ENCODE data around the gene MYO3B. TPM values are rescaled to one million over a fixed set of nuclear protein-coding genes. Genes with fewer than 3 reads are reported as not detected.
"Not testable (repeated sequence)": the region's sequence is repeated elsewhere in the genome, so short reads cannot be mapped to it uniquely, and the experiment has no call there.

Gene MYO3B
- total RNA-seq, 1 experiment from 2014 or later: not detected

DNA sequence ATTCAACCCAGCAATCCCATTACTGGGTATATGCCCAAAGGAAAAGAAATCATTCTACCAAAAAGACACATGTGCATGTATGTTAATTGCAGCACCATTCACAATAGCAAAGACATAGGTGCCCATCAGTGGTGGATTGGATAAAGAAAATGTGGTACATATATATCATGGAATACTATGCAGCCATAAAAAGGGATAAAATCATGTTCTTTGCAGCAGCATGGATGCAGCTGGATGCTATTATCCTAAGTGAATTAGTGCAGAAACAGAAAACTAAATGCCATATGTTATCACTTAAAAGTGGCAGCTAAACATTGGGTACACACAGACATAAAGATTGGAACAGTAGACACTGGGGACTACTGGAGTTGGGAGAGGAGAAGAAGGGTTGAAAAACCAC lies 82.2 kb downstream of the MYO3B start:
- no peak overlapping the region for H3K4me3 ChIP-seq
- H3K9me3 ChIP-seq: 0 out of 2 replicates have a peak, but pooled peaks cover 3% of the 10 kb centered on the region
- DNase-seq: no peak
- peaks cover 2% of the 10 kb centered on the region; the same call in 1 of the 2 replicates for H3K27me3 ChIP-seq
- H3K36me3 ChIP-seq: no peaks in the 10 kb centered on the region

DNA sequence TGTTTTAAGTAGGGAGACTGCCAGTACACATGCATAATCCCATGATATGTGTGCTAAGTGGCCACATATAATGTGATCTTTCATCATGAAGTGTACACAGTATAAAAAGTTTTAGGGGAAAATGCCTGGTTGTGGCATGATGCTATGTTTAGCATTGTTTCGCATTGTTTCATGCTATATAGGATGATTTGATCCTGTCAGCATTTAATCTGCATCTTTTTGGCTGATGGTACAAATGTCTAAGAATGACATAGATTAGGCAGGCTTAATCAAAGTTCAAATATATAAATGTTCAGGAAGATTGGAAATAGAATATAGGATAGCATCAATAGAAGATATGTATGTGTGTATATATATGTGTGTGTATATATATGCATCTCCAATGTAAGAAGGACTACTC lies 83.6 kb downstream of the MYO3B start:
- Histone ChIP-seq H3K36me3 (no peaks in the 10 kb centered on the region), H3K4me3 (no peak overlapping the region), H3K9me3 (no peaks in the 10 kb centered on the region), H3K27me3 (peaks cover 2% of the 10 kb centered on the region; the same call in 1 of the 2 replicates)
- no peak for DNase-seq

DNA sequence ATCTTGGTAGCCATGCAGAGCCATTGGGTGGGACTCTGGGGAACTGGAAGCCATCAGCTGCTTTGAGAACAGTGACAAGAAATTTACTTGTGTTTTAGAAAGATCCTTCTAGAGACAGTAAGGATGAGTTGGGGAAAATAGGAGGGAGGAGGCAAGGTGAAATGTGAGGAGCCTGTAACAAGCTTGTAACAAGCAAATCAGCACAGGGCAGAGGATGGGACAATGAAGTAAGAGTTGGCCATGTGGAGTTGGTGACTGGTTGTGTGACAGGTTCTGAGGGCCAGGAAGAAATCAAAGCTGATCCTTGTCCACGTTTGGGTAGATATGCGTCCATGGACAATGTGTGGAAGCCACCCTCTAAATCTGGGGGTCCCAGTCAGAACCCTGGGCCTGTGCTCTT lies 84.4 kb downstream of the MYO3B start:
- H3K27me3 ChIP-seq: peaks cover 2% of the 10 kb centered on the region; the same call in 1 of the 2 replicates
- no peak for DNase-seq
- H3K4me3 ChIP-seq: no peak overlapping the region
- H3K36me3 ChIP-seq: no peaks in the 10 kb centered on the region
- no peaks in the 10 kb centered on the region for H3K9me3 ChIP-seq

DNA sequence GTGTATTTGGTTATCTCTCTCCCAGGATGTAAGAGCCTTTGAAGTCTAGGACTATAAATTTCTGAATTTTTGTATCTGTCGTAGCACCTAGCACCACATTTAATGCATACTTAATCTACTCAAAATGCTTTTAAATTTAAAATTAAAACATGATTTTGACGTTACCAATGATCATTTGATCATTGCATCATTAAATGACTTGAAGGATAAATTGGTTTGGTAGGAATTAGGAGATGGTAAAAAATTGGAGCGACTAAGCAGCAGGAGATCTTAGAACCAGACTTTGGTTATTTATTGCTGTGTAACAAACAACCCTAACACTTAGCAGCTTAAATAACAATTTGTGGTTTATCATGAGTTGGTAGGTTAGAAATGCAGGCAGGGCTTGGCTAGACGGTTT lies 84.9 kb downstream of the MYO3B start:
- Histone ChIP-seq H3K36me3 (no peaks in the 10 kb centered on the region), H3K9me3 (no peaks in the 10 kb centered on the region), H3K27me3 (no peaks in the 10 kb centered on the region), H3K4me3 (no peak overlapping the region)
- no peak for DNase-seq

DNA sequence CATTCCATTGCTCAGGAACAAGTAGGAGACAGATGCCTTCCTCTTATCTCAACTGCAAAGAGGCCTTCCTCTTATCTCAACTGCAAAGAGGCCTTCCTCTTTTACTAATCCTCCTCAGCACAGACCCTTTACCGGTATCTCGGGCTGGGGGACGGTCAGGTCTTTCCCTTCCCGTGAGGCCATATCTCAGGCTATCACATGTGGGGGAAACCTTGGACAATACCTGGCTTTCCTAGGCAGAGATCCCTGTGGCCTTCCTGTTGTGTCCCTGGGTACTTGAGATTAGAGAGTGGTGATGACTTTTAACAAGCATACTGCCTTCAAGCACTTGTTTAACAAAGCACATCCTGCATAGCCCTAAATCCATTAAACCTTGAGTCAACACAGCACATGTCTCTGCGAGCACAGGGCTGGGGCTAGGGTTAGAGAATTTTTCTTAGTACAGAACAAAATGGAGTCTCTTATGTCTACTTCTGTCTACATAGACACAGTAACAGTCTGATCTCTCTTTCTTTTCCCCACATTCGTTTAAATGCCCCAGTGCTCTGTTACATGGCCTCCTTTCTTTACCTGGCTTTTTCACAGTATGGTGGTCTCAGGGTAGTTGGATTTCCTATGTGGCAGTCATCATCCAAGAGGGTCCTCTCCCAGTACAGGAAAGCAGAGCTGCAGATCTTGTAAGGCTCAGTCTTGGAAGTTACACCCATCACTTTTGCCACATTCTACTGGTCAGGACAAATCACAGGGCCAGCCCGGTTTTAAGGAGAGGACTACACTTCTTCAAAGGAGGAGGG lies 86.0 kb downstream of the MYO3B start:
- not testable (repeated sequence) for H3K36me3 ChIP-seq, H3K27me3 ChIP-seq, H3K4me3 ChIP-seq, DNase-seq, H3K9me3 ChIP-seq

DNA sequence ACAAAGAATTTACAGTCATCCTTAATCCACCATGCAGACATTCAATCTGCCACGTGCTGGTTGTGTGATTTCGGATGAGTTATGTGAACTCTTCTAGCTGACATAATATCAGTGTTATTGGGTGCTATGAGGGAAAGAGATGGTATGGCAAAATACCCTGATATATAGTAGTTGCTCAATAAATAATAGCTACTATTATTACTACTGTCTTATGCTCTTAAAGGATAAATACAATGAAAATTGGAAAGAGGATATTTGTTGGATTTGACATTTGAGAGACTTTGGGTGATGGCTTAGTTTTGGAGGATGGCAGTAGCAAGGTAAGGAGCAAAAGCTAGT lies 86.5 kb downstream of the MYO3B start:
- Histone ChIP-seq H3K36me3 (no peaks in the 10 kb centered on the region), H3K4me3 (no peak overlapping the region), H3K9me3 (no peaks in the 10 kb centered on the region), H3K27me3 (no peaks in the 10 kb centered on the region; the same call in 1 of the 2 replicates)
- DNase-seq: no peak

DNA sequence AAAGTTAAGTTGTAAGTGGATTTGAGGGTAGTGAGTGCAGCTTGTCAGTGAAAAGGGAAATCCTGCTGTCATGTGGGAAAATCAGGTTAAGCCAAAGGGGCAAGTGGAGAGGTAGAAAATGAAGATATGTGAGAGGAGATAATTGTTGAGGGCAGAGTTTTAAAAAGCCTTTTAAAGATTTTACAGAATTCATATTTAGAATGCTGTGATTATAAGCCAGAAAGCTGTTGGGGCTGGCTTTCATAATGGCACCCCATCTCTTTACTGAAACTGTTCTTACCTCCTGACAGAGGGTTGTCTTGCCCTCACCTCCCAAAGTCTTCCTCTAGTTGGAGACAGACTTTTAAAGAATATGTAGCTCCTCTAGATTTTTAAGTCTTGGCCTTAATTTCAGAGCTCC lies 86.9 kb downstream of the MYO3B start:
- Histone ChIP-seq H3K36me3 (no peaks in the 10 kb centered on the region), H3K4me3 (no peak overlapping the region), H3K27me3 (no peaks in the 10 kb centered on the region; the same call in 1 of the 2 replicates), H3K9me3 (no peaks in the 10 kb centered on the region)
- no peak for DNase-seq

DNA sequence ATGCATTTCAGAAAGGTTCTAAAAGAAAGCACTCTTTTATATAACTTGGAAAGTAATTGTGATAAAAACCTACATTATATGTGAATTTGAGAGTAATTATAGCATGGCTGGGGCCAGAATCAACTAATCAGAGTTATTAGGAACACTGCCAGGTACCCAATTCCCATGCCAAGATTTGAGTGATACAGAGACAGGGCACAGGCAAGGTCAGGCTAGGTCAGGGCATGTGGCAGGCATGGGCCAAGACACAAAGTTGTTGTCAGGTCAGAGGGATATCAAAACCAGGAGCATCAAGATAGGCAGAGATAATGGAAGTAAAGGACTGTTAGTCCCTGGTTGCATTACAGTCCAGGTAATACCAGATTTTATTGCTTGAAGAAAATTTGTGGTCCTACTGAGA lies 87.4 kb downstream of the MYO3B start:
- H3K4me3 ChIP-seq: no peak overlapping the region
- H3K9me3 ChIP-seq: no peaks in the 10 kb centered on the region
- no peak for DNase-seq
- H3K27me3 ChIP-seq: no peaks in the 10 kb centered on the region; the same call in 1 of the 2 replicates
- H3K36me3 ChIP-seq: no peaks in the 10 kb centered on the region

DNA sequence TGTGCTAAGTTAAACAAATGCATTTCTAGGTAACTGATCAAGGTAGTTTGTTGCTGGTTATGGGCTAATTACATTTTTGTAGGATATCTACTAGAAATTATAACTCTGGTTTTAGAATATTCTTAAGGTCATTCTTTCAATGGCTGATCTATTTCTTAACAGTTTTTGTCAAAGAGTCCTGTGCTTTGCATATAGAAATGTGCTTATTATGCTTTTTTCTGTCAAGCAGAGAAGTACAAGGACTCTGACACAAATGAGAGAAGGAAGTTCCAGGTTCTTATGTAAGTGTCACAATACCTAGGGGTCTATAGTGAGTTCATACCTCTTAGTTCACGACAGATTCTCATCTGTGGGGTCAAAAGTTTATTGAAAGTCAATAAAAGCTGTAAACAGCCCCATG lies 88.4 kb downstream of the MYO3B start:
- no peak for DNase-seq
- Histone ChIP-seq H3K4me3 (no peak overlapping the region), H3K27me3 (no peaks in the 10 kb centered on the region; the same call in 1 of the 2 replicates), H3K9me3 (no peaks in the 10 kb centered on the region), H3K36me3 (no peaks in the 10 kb centered on the region)

DNA sequence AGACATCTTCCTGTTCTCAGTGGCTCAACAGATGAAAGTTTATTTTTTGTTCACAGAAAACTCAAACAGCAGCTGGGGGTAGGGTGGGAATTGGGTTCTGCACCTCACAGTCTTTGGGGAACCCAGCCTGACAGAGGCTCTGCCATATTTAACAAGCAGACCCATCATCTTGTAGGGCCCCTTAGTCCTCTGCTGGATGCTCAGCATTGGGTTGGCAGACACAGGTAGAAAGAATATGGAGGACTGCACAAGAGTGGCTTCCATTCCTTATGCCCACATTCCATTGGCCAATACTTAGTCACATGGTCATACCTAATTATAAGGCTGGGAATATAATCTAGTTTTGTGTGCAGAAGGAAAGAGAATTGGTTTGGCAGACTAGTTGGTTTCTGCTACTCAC lies 89.1 kb downstream of the MYO3B start:
- Histone ChIP-seq H3K4me3 (no peak overlapping the region), H3K36me3 (no peaks in the 10 kb centered on the region), H3K9me3 (no peaks in the 10 kb centered on the region), H3K27me3 (no peaks in the 10 kb centered on the region; the same call in 1 of the 2 replicates)
- DNase-seq: no peak

DNA sequence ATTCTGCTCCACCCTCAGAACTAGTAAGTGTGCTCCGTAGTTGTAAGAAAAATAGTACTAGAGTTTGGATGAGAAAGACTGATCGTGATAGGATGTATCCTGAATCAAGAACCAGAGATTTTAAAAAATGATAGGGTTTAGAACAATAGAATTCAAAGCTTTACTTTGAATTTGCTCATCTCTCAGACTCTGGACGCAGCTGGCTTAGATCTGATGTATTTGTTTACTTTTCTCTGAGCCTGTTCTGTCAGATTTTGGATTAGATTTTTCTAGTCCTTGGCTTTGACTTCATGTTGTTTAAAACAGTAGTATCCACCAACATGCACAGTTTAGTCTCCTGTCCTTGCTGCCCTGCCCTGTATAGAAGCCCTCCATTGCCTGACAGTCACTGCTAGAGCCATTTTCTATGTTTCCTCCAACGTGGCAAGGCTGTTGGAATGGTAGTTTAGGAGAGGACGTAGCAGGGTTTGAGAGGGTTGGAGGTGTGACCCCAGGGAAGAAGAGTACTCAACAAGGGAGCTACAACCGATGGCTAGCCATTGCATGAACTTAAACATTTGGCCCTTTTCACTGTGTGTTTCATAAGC lies 92.4 kb downstream of the MYO3B start:
- no peaks in the 10 kb centered on the region for H3K9me3 ChIP-seq
- H3K27me3 ChIP-seq: peaks cover 7% of the 10 kb centered on the region
- H3K4me3 ChIP-seq: no peak overlapping the region
- no peaks in the 10 kb centered on the region for H3K36me3 ChIP-seq
- no peak for DNase-seq

DNA sequence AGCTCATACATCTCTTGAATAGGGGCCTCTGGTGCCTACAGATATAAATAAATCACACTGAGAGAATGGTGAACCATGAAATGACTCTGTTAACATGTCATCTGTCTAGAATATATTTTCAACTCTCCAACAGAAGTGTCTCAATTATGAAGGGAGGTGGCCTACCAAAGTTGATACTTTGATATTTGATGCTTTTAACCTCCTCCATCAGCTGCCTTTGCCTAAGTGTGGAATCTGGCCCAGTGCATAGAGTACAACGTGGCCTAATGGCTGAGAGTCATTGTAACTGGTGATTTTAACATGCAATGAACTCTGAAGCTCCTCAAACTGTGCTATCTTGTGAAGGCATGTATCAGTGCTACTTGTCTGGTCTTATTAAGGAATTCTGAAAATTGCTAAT lies 93.4 kb downstream of the MYO3B start:
- Histone ChIP-seq H3K9me3 (no peaks in the 10 kb centered on the region), H3K4me3 (no peak overlapping the region), H3K27me3 (peaks cover 8% of the 10 kb centered on the region), H3K36me3 (no peaks in the 10 kb centered on the region)
- DNase-seq: no peak

DNA sequence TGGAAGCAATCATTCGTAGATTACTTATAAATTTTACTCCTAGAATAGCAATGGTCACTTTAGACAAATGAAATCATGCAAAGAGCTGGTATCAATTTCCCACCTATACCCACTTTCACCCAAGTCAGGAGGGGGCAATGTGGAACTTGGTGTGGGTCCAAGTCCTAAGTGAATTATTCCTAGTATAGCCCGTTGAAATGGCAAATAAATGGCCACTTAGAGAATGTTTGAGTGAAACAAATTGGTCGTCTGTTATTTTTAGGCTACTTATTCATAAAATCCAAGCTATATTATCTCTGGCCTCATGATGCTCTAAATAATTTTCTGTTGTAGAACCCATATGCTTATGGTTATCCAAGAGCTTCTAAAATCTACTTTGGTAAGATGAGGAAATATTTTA lies 98.1 kb downstream of the MYO3B start:
- DNase-seq: no peak
- Histone ChIP-seq H3K27me3 (peaks cover 19% of the 10 kb centered on the region), H3K9me3 (no peaks in the 10 kb centered on the region), H3K36me3 (no peaks in the 10 kb centered on the region), H3K4me3 (no peak overlapping the region)

DNA sequence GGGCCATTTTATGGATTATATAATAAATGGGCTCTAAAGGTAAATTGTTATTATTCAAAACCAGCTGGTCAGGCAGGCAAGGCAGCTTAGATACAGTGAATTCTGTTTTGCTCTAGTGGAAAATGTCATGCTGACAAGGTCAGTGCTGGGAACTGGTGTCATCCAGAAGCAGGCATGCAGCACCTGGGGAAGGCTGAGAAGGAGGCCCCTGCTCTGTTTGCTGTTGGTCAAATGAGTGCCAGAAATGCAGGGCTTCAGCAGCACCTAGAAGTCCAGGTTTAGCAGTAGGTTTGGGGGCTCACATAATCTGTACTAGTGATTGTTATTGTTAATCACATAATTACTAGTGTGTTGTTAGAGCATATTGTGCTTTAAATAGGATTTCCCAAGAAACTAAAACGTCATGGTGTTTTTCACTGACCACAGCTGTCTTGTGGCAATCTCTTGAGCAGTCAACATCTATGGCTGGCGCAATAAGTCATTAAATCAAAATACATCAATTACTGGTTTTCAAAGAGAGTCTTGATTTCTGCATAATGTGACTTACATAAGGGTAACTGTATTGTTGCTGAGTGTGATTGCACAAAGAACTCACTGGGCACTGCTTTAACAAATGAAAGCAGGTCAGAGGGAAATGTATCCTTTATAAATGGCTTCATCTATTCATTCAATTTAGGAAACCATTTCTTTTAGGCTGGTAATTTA lies 99.1 kb downstream of the MYO3B start:
- DNase-seq: no peak
- Histone ChIP-seq H3K4me3 (no peak overlapping the region), H3K27me3 (peaks cover 25% of the 10 kb centered on the region), H3K9me3 (no peaks in the 10 kb centered on the region), H3K36me3 (no peaks in the 10 kb centered on the region)

DNA sequence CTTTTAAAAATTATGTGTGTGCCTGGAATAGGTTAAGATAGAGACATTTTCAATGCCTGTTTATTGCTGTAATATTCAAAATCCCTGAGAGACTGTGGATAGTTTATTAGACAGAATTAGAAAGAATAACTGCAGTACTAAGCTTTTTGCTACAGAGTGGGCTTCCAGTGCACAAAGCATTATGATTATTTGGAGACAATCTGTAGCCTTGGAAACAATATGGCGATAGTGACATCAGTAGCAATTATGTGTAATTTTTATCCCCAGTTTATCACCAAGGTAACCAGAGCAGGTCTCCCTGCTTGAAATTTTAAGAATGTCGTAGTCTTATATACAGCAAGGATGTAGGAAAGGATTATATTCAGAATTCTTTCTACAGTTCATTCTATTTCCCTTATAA lies 100.0 kb downstream of the MYO3B start:
- Histone ChIP-seq H3K9me3 (no peaks in the 10 kb centered on the region), H3K36me3 (no peaks in the 10 kb centered on the region), H3K4me3 (no peak overlapping the region), H3K27me3 (peaks cover 25% of the 10 kb centered on the region)
- no peak for DNase-seq

DNA sequence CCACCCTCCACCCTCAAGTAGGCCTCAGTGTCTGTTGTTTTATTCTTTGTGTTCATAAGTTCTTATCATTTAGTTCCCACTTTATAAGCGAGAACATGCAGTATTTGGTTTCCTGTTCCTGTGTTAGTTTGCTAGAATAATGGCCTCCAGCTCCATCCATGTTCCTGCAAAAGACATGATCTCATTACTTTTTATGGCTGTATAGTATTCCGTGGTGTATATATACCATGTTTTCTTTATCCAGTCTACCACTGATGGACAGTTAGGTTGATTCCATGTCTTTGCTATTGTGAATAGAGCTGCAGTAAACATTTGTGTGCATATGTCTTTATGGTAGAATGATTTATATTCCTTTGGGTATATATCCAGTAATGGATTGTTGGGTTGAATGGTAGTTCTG lies 101.7 kb downstream of the MYO3B start:
- H3K27me3 ChIP-seq: peaks cover 22% of the 10 kb centered on the region
- H3K9me3 ChIP-seq, DNase-seq, H3K4me3 ChIP-seq, H3K36me3 ChIP-seq: not testable (repeated sequence)

DNA sequence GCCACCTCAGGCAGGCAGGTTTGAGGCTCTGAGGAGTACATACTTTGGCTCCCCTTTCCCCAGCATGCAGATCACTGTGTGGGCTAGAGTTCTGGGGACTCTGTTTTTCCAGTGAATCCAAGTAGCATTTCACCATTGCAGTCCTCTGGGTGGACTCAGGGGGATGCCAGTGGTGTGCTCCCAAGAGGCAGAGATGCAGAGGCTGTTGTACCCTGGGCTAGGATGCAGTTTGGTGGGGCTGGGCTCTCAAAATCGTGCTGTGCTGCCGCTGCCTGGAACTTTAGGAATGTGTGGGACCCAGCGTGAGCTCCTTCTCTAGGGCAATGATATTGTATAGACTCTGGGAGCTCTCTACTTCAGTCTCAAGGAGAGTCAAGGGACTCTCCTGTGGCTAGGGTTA lies 104.9 kb downstream of the MYO3B start:
- no peaks in the 10 kb centered on the region for H3K9me3 ChIP-seq
- H3K36me3 ChIP-seq: no peaks in the 10 kb centered on the region
- H3K4me3 ChIP-seq: no peak overlapping the region
- no peak for DNase-seq
- H3K27me3 ChIP-seq: peaks cover 19% of the 10 kb centered on the region

DNA sequence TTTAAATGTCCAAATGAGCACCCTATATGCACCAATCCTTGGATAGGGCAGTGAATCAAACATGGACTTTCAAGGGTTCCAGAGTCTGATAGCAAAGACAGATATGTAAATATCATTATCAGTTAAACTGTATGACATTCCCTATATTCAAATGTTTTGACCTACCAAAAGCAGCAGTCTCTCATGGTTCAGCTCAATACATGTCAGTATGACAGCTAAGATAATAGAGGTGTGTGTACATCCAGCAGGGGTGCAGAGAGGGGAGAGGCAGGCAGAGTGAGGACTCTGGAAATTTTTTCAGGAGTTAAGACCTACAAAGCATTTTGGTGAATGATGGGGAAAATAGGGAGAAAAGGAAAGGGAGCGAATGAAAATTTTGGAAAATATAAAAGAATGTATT lies 106.3 kb downstream of the MYO3B start:
- no peaks in the 10 kb centered on the region for H3K9me3 ChIP-seq
- no peak overlapping the region for H3K4me3 ChIP-seq
- H3K36me3 ChIP-seq: no peaks in the 10 kb centered on the region
- H3K27me3 ChIP-seq: peaks cover 17% of the 10 kb centered on the region
- no peak for DNase-seq
